H1 (cell line): Measurements from ENCODE around the gene IRF4. TPM values are rescaled to one million over a fixed set of nuclear protein-coding genes. Genes with fewer than 3 reads are reported as not detected.

ENCODE experiments used
- ATF2 ChIP-seq: IDR thresholded peaks from 2 replicates; pipeline ENCODE4 v1.6.1; 2012; ENCODE audit warnings: low read length, inconsistent platforms
- ATF3 ChIP-seq: IDR thresholded peaks from 2 replicates; pipeline ENCODE4 v1.6.1; 2011; ENCODE audit warnings: low read depth, mild to moderate bottlenecking, low read length; ENCODE audit not compliant: insufficient read depth
- BRCA1 ChIP-seq: IDR thresholded peaks from 2 replicates; pipeline ENCODE4 v1.6.1; 2012; ENCODE audit warnings: low read depth, low read length, improper control_type of control experiment
- HDAC2 ChIP-seq, 2 experiments: fragments of 300-600 bp in 1 of 2; sonication (generic) in 1 of 2; IDR thresholded peaks; 2 replicates each; pipeline ENCODE4 v1.6.1; 2011 to 2012; ENCODE audit warnings: low read depth in 2 of 2, low read length in 2 of 2, mild to moderate bottlenecking in 2 of 2, moderate library complexity in 2 of 2, borderline replicate concordance in 1 of 2, inconsistent platforms in 1 of 2
- polyA plus RNA-seq, 7 experiments: library from polyadenylated mRNA; depleted of rRNA in 3 of 7; stranded (reverse) in 5 of 7; unstranded in 2 of 7; fragments of >200 nt in 5 of 7; fragments of 200-250 nt in 2 of 7; gene quantifications; 1 replicate in 5 of 7; 2 replicates in 1 of 7; 4 replicates in 1 of 7; pipeline versions ENCODE4 v1.2.1 to v1.2.3, GENCODE V29; 2011 to 2013; ENCODE audit warnings: missing spikeins in 2 of 7, mixed read lengths in 2 of 7
- total RNA-seq: library from RNA; stranded (reverse); fragmentation: NEBNext Ultra II Directional; extraction: Animal tissue kit (Norgen Biotek cat#: 25700); gene quantifications from 2 replicates; pipeline ENCODE4 v1.2.1, GENCODE V29; 2021

Gene IRF4
- total and polyA plus RNA-seq, 2 of the 8 experiments (the other 6 are each of a cell fraction or from before 2014, with no cell fraction given): 0.77 to 2.1 TPM

- TF ChIP-seq BRCA1 (no peak), HDAC2 (IDR thresholded peaks at IDR 0.05; ENCODE audit: borderline replicate concordance in 1 of 2, low read depth in 2 of 2, low read length in 2 of 2) (no peak), ATF2 (no peak), ATF3 (no peak)
Observed at GRCh38 chr6:349491-349921, 42.0 kb upstream of the IRF4 start (continued).
